Activated CD8-positive, alpha-beta memory T cell treated with anti-CD3 and anti-CD28 coated beads for 24 hours (primary cell): ENCODE results near the gene DDX52.

Experiments used
- DNase-seq: peaks from one replicate; pipeline ENCODE4 v3.0.0-alpha.2; 2020

The DDX52 gene

DNA sequence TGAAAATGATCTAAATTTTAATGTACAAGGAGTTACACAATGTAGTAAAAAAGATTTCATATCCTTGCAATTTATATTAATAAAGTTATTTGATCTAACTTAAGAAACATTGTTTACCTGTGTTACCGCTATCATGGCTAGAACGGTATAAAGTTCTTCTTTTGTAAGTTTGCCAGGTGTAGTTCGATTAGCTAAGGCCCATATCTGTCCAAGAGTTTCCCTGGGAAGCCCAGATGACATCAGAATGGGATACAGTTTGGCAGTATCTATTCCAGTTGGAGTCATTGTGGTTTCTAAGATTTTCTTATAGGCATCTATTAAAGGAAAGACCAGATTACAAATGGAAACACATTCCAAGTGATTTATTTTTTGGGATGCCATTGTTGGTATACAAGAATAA, 71.6 kb downstream of the DDX52 start:
- no peak for DNase-seq

- no peak for DNase-seq
These were observed 72.6 kb downstream of the DDX52 start for GRCh38 chr17:37570527-37571093.

- DNase-seq = no peak
These were observed 74.7 kb downstream of the DDX52 start for GRCh38 chr17:37568350-37569053.

- no peak for DNase-seq
These were observed 75.7 kb downstream of the DDX52 start for GRCh38 chr17:37567538-37567937.

DNA sequence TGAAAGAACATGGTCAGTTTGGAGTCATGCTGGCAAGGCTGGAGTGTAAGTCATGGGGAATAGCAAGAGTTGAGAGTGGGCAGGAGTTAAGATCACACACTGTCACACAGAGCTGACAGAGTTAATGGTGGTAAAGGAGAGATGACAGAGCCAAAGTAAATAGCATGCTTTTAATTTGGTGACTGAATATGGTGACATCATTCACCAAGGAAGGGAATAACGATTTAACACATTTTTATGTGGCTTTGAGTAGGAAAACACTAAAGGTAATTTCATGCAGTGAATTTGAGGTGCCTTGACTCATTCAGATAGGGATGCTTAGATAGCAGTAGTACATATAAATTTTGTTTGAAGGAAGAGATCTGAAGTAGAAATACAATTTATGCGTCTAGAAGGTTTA, 76.1 kb downstream of the DDX52 start:
- DNase-seq = no peak

DNA sequence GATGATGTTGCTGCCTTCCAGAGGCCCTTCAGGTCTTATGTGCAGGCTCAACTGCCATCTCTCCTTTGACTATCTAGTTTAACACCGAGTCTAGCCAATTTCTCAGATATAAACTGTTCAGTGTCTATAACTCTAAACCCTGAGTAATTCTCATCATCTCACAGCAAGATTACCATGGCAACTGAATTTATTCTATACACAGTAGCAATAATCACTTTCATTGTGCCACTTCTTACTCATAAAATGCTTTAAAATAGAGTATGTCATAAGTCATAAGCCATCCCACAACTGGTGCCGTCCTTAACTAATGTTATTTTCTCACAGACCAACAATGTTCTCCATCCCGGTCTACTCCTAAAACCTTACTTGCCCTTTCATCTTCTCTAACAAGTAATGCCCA, 79.0 kb downstream of the DDX52 start:
- no peak for DNase-seq

DNA sequence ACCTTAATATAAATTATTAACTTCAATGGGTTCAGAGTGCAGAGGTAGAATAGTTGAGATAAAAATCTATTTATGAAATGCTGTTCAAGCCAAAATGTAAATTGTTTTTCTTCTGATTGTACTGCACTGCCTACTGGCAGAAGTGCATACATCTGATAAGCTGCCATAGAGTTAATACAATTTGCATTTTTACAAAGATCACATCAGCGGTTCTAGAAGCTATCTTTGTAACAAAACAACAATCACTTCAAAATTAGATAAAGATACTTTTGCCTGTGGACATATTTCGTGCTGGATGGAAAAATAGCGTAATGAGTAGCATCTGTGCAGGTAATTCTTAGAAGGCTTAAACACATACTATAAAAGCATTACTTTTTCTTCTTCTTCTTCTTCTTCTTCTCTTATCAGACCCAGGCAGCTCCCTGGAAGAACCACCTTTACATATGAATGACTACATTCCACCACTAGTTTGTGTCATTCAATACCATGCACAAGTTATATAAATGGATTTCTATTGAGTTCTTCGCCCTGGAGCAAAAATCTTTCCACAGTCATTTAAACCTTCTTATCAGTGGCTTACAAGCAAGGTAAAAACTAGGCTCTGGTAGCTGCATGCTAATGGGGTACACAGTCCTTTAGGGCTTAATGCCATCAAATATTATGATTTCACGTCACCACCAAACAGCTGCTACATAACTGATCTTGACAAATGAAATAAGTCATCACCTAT, 81.1 kb downstream of the DDX52 start:
- no peak for DNase-seq
